CD1c-positive myeloid dendritic cell (primary cell): ENCODE data around the gene CNRIP1.

Experiments
- DNase-seq: peaks from one replicate; pipeline ENCODE4 v3.0.0-alpha.2; 2016; ENCODE audit errors: extremely low spot score

CNRIP1 gene

GRCh38 chr2:68251187-68251854, 68.4 kb downstream of the CNRIP1 start:
- DNase-seq, result peak; percentile 88

- no peak for DNase-seq
Observed at GRCh38 chr2:68250652-68251186, 69.0 kb downstream of the CNRIP1 start.

- DNase-seq, result peak; percentile 65
Observed at GRCh38 chr2:68250196-68250595, 69.6 kb downstream of the CNRIP1 start.

GRCh38 chr2:68248806-68249205, 70.9 kb downstream of the CNRIP1 start:
- no peak for DNase-seq

GRCh38 chr2:68248361-68248760, 71.4 kb downstream of the CNRIP1 start:
- DNase-seq, result no peak

GRCh38 chr2:68246396-68246795, 73.4 kb downstream of the CNRIP1 start:
- DNase-seq, result peak; percentile 43

GRCh38 chr2:68245672-68246071, 74.1 kb downstream of the CNRIP1 start:
- no peak for DNase-seq

GRCh38 chr2:68245066-68245465, 74.7 kb downstream of the CNRIP1 start:
- no peak for DNase-seq

- no peak for DNase-seq
Observed at GRCh38 chr2:68244456-68244855, 75.3 kb downstream of the CNRIP1 start.
